ENCODE results near the gene ITPA. TPM values are rescaled to one million over a fixed set of nuclear protein-coding genes. Genes with fewer than 3 reads are reported as not detected.
A peak's percentile ranks its signal among the peaks of the same experiment; 100 is the strongest.

The ITPA gene
- total and polyA plus RNA-seq, 2 of the 13 experiments (the other 11 are each of a cell fraction or from before 2014, with no cell fraction given): 60.1 to 103 TPM

- TF ChIP-seq, protein P1, sequence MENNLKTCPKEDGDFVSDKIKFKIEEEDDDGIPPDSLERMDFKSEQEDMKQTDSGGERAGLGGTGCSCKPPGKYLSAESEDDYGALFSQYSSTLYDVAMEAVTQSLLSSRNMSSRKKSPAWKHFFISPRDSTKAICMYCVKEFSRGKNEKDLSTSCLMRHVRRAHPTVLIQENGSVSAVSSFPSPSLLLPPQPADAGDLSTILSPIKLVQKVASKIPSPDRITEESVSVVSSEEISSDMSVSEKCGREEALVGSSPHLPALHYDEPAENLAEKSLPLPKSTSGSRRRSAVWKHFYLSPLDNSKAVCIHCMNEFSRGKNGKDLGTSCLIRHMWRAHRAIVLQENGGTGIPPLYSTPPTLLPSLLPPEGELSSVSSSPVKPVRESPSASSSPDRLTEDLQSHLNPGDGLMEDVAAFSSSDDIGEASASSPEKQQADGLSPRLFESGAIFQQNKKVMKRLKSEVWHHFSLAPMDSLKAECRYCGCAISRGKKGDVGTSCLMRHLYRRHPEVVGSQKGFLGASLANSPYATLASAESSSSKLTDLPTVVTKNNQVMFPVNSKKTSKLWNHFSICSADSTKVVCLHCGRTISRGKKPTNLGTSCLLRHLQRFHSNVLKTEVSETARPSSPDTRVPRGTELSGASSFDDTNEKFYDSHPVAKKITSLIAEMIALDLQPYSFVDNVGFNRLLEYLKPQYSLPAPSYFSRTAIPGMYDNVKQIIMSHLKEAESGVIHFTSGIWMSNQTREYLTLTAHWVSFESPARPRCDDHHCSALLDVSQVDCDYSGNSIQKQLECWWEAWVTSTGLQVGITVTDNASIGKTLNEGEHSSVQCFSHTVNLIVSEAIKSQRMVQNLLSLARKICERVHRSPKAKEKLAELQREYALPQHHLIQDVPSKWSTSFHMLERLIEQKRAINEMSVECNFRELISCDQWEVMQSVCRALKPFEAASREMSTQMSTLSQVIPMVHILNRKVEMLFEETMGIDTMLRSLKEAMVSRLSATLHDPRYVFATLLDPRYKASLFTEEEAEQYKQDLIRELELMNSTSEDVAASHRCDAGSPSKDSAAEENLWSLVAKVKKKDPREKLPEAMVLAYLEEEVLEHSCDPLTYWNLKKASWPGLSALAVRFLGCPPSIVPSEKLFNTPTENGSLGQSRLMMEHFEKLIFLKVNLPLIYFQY (CRISPR knock-in tag; IDR thresholded peaks at IDR 0.05; ENCODE audit: borderline replicate concordance): peak; percentile 64; the same call in 1 of the 2 replicates
- TF ChIP-seq RFXANK (CRISPR knock-in tag; IDR thresholded peaks at IDR 0.05): 0 out of 2 replicates have a peak, but pooled peaks have one; percentile 43
- TF ChIP-seq AGO1 (IDR thresholded peaks at IDR 0.05; ENCODE audit: low read depth, low read length, poor library complexity, severe bottlenecking): peak; percentile 59
- no peak for TF ChIP-seq SMARCE1 (IDR thresholded peaks at IDR 0.05; ENCODE audit: borderline replicate concordance)
- TF ChIP-seq SMAD9 (CRISPR knock-in tag; IDR thresholded peaks at IDR 0.05): peak; percentile 91
- TF ChIP-seq, protein P2, sequence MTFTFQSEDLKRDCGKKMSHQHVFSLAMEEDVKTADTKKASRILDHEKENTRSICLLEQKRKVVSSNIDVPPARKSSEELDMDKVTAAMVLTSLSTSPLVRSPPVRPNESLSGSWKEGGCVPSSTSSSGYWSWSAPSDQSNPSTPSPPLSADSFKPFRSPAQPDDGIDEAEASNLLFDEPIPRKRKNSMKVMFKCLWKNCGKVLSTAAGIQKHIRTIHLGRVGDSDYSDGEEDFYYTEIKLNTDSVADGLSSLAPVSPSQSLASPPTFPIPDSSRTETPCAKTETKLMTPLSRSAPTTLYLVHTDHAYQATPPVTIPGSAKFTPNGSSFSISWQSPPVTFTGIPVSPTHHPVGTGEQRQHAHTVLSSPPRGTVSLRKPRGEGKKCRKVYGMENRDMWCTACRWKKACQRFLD (CRISPR knock-in tag; IDR thresholded peaks at IDR 0.05; ENCODE audit: borderline replicate concordance): no peak
- TF ChIP-seq HNF1A (IDR thresholded peaks at IDR 0.05; ENCODE audit: low read depth): no peak
- TF ChIP-seq HNF1A (CRISPR knock-in tag; IDR thresholded peaks at IDR 0.05; ENCODE audit: borderline replicate concordance): peak; percentile 55; the same call in 1 of the 2 replicates
- peak; percentile 62 for TF ChIP-seq BCL6 (CRISPR knock-in tag; IDR thresholded peaks at IDR 0.05)
- TF ChIP-seq ZNF205 (CRISPR knock-in tag; IDR thresholded peaks at IDR 0.05): peak; percentile 78; the same call in 1 of the 2 replicates
- TF ChIP-seq AKAP8 (CRISPR knock-in tag; IDR thresholded peaks at IDR 0.05): peak; percentile 92
- peak; percentile 94; the same call in 1 of the 2 replicates for TF ChIP-seq ZBTB7A (CRISPR knock-in tag; IDR thresholded peaks at IDR 0.05)
- TF ChIP-seq, protein P3, sequence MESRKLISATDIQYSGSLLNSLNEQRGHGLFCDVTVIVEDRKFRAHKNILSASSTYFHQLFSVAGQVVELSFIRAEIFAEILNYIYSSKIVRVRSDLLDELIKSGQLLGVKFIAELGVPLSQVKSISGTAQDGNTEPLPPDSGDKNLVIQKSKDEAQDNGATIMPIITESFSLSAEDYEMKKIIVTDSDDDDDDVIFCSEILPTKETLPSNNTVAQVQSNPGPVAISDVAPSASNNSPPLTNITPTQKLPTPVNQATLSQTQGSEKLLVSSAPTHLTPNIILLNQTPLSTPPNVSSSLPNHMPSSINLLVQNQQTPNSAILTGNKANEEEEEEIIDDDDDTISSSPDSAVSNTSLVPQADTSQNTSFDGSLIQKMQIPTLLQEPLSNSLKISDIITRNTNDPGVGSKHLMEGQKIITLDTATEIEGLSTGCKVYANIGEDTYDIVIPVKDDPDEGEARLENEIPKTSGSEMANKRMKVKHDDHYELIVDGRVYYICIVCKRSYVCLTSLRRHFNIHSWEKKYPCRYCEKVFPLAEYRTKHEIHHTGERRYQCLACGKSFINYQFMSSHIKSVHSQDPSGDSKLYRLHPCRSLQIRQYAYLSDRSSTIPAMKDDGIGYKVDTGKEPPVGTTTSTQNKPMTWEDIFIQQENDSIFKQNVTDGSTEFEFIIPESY (CRISPR knock-in tag; IDR thresholded peaks at IDR 0.05): peak; percentile 86
- TF ChIP-seq TRAFD1 (CRISPR knock-in tag; IDR thresholded peaks at IDR 0.05; ENCODE audit: borderline replicate concordance): peak; percentile 93
- no peak for TF ChIP-seq HNRNPUL1 (IDR thresholded peaks at IDR 0.05; ENCODE audit: low read depth, low read length)
Measured at GRCh38 chr20:3168079-3168828, 41.0 kb upstream of the ITPA start (continued).

Data from HepG2 (cell line).